Progenitor cell of endocrine pancreas (in vitro differentiated cells): Measurements from ENCODE around the gene CDK8. TPM values are rescaled to one million over a fixed set of nuclear protein-coding genes. Genes with fewer than 3 reads are reported as not detected.

Experiments
- DNase-seq: peaks from one replicate; pipeline ENCODE4 v3.0.0; 2021; ENCODE audit warnings: low spot score; ENCODE audit not compliant: unreplicated experiment
- H3K27ac Mint-ChIP-seq: 2 replicates; pipeline ENCODE4 v1.8.0; 2021; ENCODE audit warnings: mild to moderate bottlenecking, moderate library complexity, mixed read lengths
- H3K27me3 Mint-ChIP-seq: 2 replicates; pipeline ENCODE4 v1.8.0; 2021; ENCODE audit warnings: mixed read lengths
- H3K36me3 Mint-ChIP-seq: 2 replicates; pipeline ENCODE4 v1.8.0; 2022; ENCODE audit warnings: mixed read lengths; ENCODE audit not compliant: insufficient read depth
- H3K4me1 Mint-ChIP-seq: 2 replicates; pipeline ENCODE4 v1.8.0; 2021; ENCODE audit warnings: low read depth, mixed read lengths
- H3K4me3 Mint-ChIP-seq: 2 replicates; pipeline ENCODE4 v1.8.0; 2021; ENCODE audit warnings: low read depth, mild to moderate bottlenecking, moderate library complexity, mixed read lengths
- H3K9me3 Mint-ChIP-seq: 2 replicates; pipeline ENCODE4 v1.8.0; 2021; ENCODE audit warnings: low read depth, mixed read lengths
- CTCF ChIP-seq: fragments of 200-600 bp; sonication (generic); IDR thresholded peaks from one replicate; pipeline ENCODE4 v1.5.0; 2021; ENCODE audit warnings: antibody characterized with exemption, mild to moderate bottlenecking; ENCODE audit not compliant: unreplicated experiment
- total RNA-seq: library from RNA; stranded (reverse); gene quantifications from 2 replicates; pipeline ENCODE4 v1.2.1, GENCODE V29; 2021

The CDK8 gene
- total RNA-seq, 1 donor from 2014 or later, result 31.7 TPM

- no peak overlapping the region for H3K27ac Mint-ChIP-seq
- DNase-seq, result no peak
- no peak overlapping the region for H3K4me3 Mint-ChIP-seq
- peaks cover 6% of the 10 kb centered on the region for H3K36me3 Mint-ChIP-seq
- no peak for TF ChIP-seq CTCF
- peaks cover 44% of the 10 kb centered on the region for H3K4me1 Mint-ChIP-seq
- H3K27me3 Mint-ChIP-seq, result no peaks in the 10 kb centered on the region
- peaks cover 8% of the 10 kb centered on the region for H3K9me3 Mint-ChIP-seq
Measured at GRCh38 chr13:26259634-26260033, 5.7 kb downstream of the CDK8 start.

GRCh38 chr13:26262156-26262555 lies 8.2 kb downstream of the CDK8 start:
- H3K9me3 Mint-ChIP-seq, result peaks cover 10% of the 10 kb centered on the region
- H3K36me3 Mint-ChIP-seq, result peaks cover 7% of the 10 kb centered on the region
- TF ChIP-seq CTCF, result no peak
- H3K27me3 Mint-ChIP-seq, result no peaks in the 10 kb centered on the region
- H3K27ac Mint-ChIP-seq, result no peak overlapping the region
- H3K4me1 Mint-ChIP-seq, result peaks cover 23% of the 10 kb centered on the region
- DNase-seq, result no peak
- H3K4me3 Mint-ChIP-seq, result no peak overlapping the region

- H3K27me3 Mint-ChIP-seq, result no peaks in the 10 kb centered on the region
- DNase-seq, result no peak
- no peak for TF ChIP-seq CTCF
- peaks cover 10% of the 10 kb centered on the region for H3K9me3 Mint-ChIP-seq
- peaks cover 3% of the 10 kb centered on the region for H3K4me1 Mint-ChIP-seq
- H3K27ac Mint-ChIP-seq, result no peak overlapping the region
- H3K36me3 Mint-ChIP-seq, result peaks cover 7% of the 10 kb centered on the region
- H3K4me3 Mint-ChIP-seq, result no peak overlapping the region
Measured at GRCh38 chr13:26266311-26266710, 12.4 kb downstream of the CDK8 start.

- no peak for TF ChIP-seq CTCF
- peaks cover 1% of the 10 kb centered on the region for H3K4me1 Mint-ChIP-seq
- no peak for DNase-seq
- H3K4me3 Mint-ChIP-seq, result no peak overlapping the region
- H3K9me3 Mint-ChIP-seq, result no peaks in the 10 kb centered on the region
- H3K27ac Mint-ChIP-seq, result no peak overlapping the region
- H3K27me3 Mint-ChIP-seq, result no peaks in the 10 kb centered on the region
- no peaks in the 10 kb centered on the region for H3K36me3 Mint-ChIP-seq
Measured at GRCh38 chr13:26270707-26271106, 16.8 kb downstream of the CDK8 start.

GRCh38 chr13:26272621-26273020 lies 18.7 kb downstream of the CDK8 start:
- Mint-ChIP-seq H3K27ac (no peak overlapping the region), H3K27me3 (no peaks in the 10 kb centered on the region), H3K9me3 (no peaks in the 10 kb centered on the region), H3K36me3 (no peaks in the 10 kb centered on the region), H3K4me1 (peaks cover 1% of the 10 kb centered on the region), H3K4me3 (no peak overlapping the region)
- no peak for TF ChIP-seq CTCF
- DNase-seq, result no peak

GRCh38 chr13:26280295-26280694 lies 26.4 kb downstream of the CDK8 start:
- peaks cover 3% of the 10 kb centered on the region for H3K4me1 Mint-ChIP-seq
- peaks cover 30% of the 10 kb centered on the region for H3K36me3 Mint-ChIP-seq
- no peak overlapping the region for H3K4me3 Mint-ChIP-seq
- DNase-seq, result no peak
- no peaks in the 10 kb centered on the region for H3K27me3 Mint-ChIP-seq
- no peak overlapping the region for H3K27ac Mint-ChIP-seq
- no peak for TF ChIP-seq CTCF
- peaks cover 36% of the 10 kb centered on the region for H3K9me3 Mint-ChIP-seq
